HepG2 (cell line): ENCODE measurements around the gene TRAPPC3.

Source experiments
- CHCHD3 ChIP-seq: sonication (generic); formaldehyde crosslinking; IDR thresholded peaks from 2 replicates; pipeline ENCODE4 v1.8.0; 2022; ENCODE audit warnings: mild to moderate bottlenecking, missing genetic modification reagents, moderate library complexity
- CHD2 ChIP-seq: IDR thresholded peaks from 2 replicates; pipeline ENCODE4 v1.6.1; 2011; ENCODE audit warnings: low read depth, low read length, improper control_type of control experiment
- HNF4G ChIP-seq, 2 experiments: sonication (generic) in 1 of 2; formaldehyde crosslinking in 1 of 2; IDR thresholded peaks; 2 replicates each; pipeline versions ENCODE4 v1.4.0 to v1.6.1; 2011 to 2020; ENCODE audit warnings: borderline replicate concordance in 2 of 2, low read depth in 2 of 2, mild to moderate bottlenecking in 2 of 2, low read length in 1 of 2, missing genetic modification reagents in 1 of 2, moderate library complexity in 1 of 2
- KDM1A ChIP-seq: IDR thresholded peaks from 2 replicates; pipeline ENCODE4 v1.6.1; 2016; ENCODE audit warnings: missing compliant biosample characterization
- MYC ChIP-seq: sonication (generic); formaldehyde crosslinking; IDR thresholded peaks from 2 replicates; pipeline ENCODE4 v1.9.0; 2021; ENCODE audit warnings: missing genetic modification reagents, borderline replicate concordance
- YY1 ChIP-seq: IDR thresholded peaks from 2 replicates; pipeline ENCODE4 v1.6.1; 2011; ENCODE audit warnings: low read length, low read depth, moderate library complexity, mild to moderate bottlenecking; ENCODE audit not compliant: insufficient read depth, insufficient replicate concordance
- ZNF484 ChIP-seq: sonication (generic); formaldehyde crosslinking; IDR thresholded peaks from 2 replicates; pipeline ENCODE4 v1.5.1; 2020; ENCODE audit warnings: mild to moderate bottlenecking, low read depth, missing genetic modification reagents, borderline replicate concordance
- ZNF703 ChIP-seq: sonication (generic); formaldehyde crosslinking; IDR thresholded peaks from 2 replicates; pipeline ENCODE4 v1.5.1; 2020; ENCODE audit warnings: missing genetic modification reagents, mild to moderate bottlenecking, moderate library complexity, borderline replicate concordance

- TF ChIP-seq MYC = no peak
- no peak for TF ChIP-seq KDM1A
- TF ChIP-seq ZNF484 (CRISPR knock-in tag) = no peak
- no peak for TF ChIP-seq HNF4G (IDR thresholded peaks at IDR 0.05; ENCODE audit: borderline replicate concordance, low read depth, low read length)
- TF ChIP-seq HNF4G (CRISPR knock-in tag; IDR thresholded peaks at IDR 0.05; ENCODE audit: borderline replicate concordance, low read depth) = no peak
- no peak for TF ChIP-seq YY1
- no peak for TF ChIP-seq ZNF703
- no peak for TF ChIP-seq CHD2
- no peak for TF ChIP-seq CHCHD3 (CRISPR knock-in tag)
These were observed 48.9 kb downstream of the TRAPPC3 start for GRCh38 chr1:36100376-36100775.
